CD14-positive monocyte (primary cell): ENCODE data around the gene CCL22. TPM values are rescaled to one million over a fixed set of nuclear protein-coding genes. Genes with fewer than 3 reads are reported as not detected.

Experiments
- DNase-seq, 3 donors: peaks; one replicate each; pipeline ENCODE4 v3.0.0-alpha.2; 2011 to 2022
- H2AFZ ChIP-seq: 2 replicates; pipeline ENCODE4 v1.6.0; 2012; ENCODE audit warnings: mild to moderate bottlenecking, low read depth, low read length, inconsistent platforms; ENCODE audit not compliant: insufficient read depth, poor library complexity, severe bottlenecking
- H3K27ac ChIP-seq, 2 donors: 1 replicate in 1 of 2; 2 replicates in 1 of 2; pipeline ENCODE4 v1.5.1; 2012 to 2013; ENCODE audit warnings: low read length in 2 of 2, control low read depth in 1 of 2, inconsistent platforms in 1 of 2, low read depth in 1 of 2, mild to moderate bottlenecking in 1 of 2
- H3K27me3 ChIP-seq, 2 donors: one replicate each; pipeline versions ENCODE4 v1.6.0 to v1.6.1; 2011 to 2013; ENCODE audit warnings: low read length in 2 of 2; ENCODE audit not compliant: control insufficient read depth in 2 of 2, insufficient read depth in 2 of 2
- H3K36me3 ChIP-seq, 2 donors: replicated peaks in 1 of 2; 1 replicate in 1 of 2; 2 replicates in 1 of 2; pipeline versions ENCODE4 v1.5.1 to v1.6.1; 2012 to 2013; ENCODE audit warnings: low read length in 2 of 2, control low read depth in 1 of 2, inconsistent platforms in 1 of 2, mild to moderate bottlenecking in 1 of 2; ENCODE audit not compliant: insufficient read depth in 2 of 2, control insufficient read depth in 1 of 2
- H3K4me1 ChIP-seq, 2 donors: 1 replicate in 1 of 2; 2 replicates in 1 of 2; pipeline versions ENCODE4 v1.5.1 to v1.6.1; 2012 to 2013; ENCODE audit warnings: low read length in 2 of 2, control low read depth in 1 of 2, inconsistent platforms in 1 of 2, mild to moderate bottlenecking in 1 of 2, moderate library complexity in 1 of 2; ENCODE audit not compliant: insufficient read depth in 2 of 2, control insufficient read depth in 1 of 2
- H3K4me2 ChIP-seq: replicated peaks from 2 replicates; pipeline ENCODE3; 2012; ENCODE audit warnings: low read length, moderate library complexity, mild to moderate bottlenecking; ENCODE audit not compliant: poor library complexity, severe bottlenecking; ENCODE audit errors: extremely low read depth
- H3K4me3 ChIP-seq, 3 experiments: fragments of 200-600 bp in 1 of 3; sonication (generic) in 1 of 3; replicated peaks in 1 of 3; 1 replicate in 2 of 3; 2 replicates in 1 of 3; pipeline ENCODE4 v1.5.1; 2011 to 2013; ENCODE audit warnings: low read length in 3 of 3, mild to moderate bottlenecking in 3 of 3, control low read depth in 2 of 3, low read depth in 2 of 3, inconsistent platforms in 1 of 3, moderate library complexity in 1 of 3
- H3K79me2 ChIP-seq: 2 replicates; pipeline ENCODE4 v1.6.0; 2012; ENCODE audit warnings: mild to moderate bottlenecking, control low read depth, inconsistent platforms, low read length, moderate library complexity; ENCODE audit not compliant: insufficient read depth
- H3K9ac ChIP-seq: 2 replicates; pipeline ENCODE4 v1.6.0; 2017; ENCODE audit warnings: low read length, mild to moderate bottlenecking; ENCODE audit not compliant: insufficient read depth, poor library complexity, severe bottlenecking
- H3K9me3 ChIP-seq, 2 donors: replicated peaks in 1 of 2; 1 replicate in 1 of 2; 2 replicates in 1 of 2; pipeline versions ENCODE4 v1.5.1 to v1.6.1; 2012 to 2013; ENCODE audit warnings: low read length in 2 of 2, control low read depth in 1 of 2; ENCODE audit not compliant: control insufficient read depth in 1 of 2, insufficient read depth in 1 of 2
- H4K20me1 ChIP-seq: 2 replicates; pipeline ENCODE4 v1.6.0; 2012; ENCODE audit warnings: mild to moderate bottlenecking, low read length, control low read depth, moderate library complexity; ENCODE audit not compliant: insufficient read depth
- H3K27ac Mint-ChIP-seq, 7 donors: one replicate each; pipeline ENCODE4 v1.8.0; 2020; ENCODE audit warnings: mild to moderate bottlenecking in 7 of 7, mixed read lengths in 7 of 7, moderate library complexity in 6 of 7, inconsistent platforms in 2 of 7
- H3K27me3 Mint-ChIP-seq, 3 donors: one replicate each; pipeline ENCODE4 v1.8.0; 2021 to 2022; ENCODE audit warnings: low read depth in 3 of 3, mild to moderate bottlenecking in 3 of 3, mixed read lengths in 3 of 3, moderate library complexity in 3 of 3, inconsistent platforms in 1 of 3
- H3K36me3 Mint-ChIP-seq, 2 donors: one replicate each; pipeline ENCODE4 v1.8.0; 2020; ENCODE audit warnings: mixed read lengths in 2 of 2, inconsistent platforms in 1 of 2, mild to moderate bottlenecking in 1 of 2
- H3K4me1 Mint-ChIP-seq: one replicate; pipeline ENCODE4 v1.8.0; 2020; ENCODE audit warnings: mild to moderate bottlenecking, mixed read lengths
- H3K4me3 Mint-ChIP-seq, 2 donors: one replicate each; pipeline ENCODE4 v1.8.0; 2020; ENCODE audit warnings: mild to moderate bottlenecking in 2 of 2, mixed read lengths in 2 of 2, moderate library complexity in 1 of 2
- H3K9me3 Mint-ChIP-seq, 7 donors: one replicate each; pipeline ENCODE4 v1.8.0; 2020 to 2022; ENCODE audit warnings: mixed read lengths in 7 of 7, mild to moderate bottlenecking in 6 of 7, moderate library complexity in 6 of 7, inconsistent platforms in 2 of 7
- WGBS: methylation state at CpG from one replicate; pipeline ENCODE4 v1.1.5; 2013; ENCODE audit warnings: missing lambda C conversion rate; ENCODE audit not compliant: insufficient coverage; 5-methylcytosine and 5-hydroxymethylcytosine counted together
- intact Hi-C, 2 donors: fragments of 100-400 bp; cut with micrococcal nuclease; formaldehyde crosslinking; loops; one replicate each; pipeline versions ENCODE4 v1.15.0 to v1.15.1; 2023
- polyA plus RNA-seq, 3 donors: library from polyadenylated mRNA; depleted of rRNA in 1 of 3; unstranded in 2 of 3; stranded (reverse) in 1 of 3; fragments of 300-500 nt in 2 of 3; fragments of >200 nt in 1 of 3; fragmentation: Illumina TruSeq in 2 of 3; gene quantifications; 1 replicate in 2 of 3; 2 replicates in 1 of 3; pipeline ENCODE4 v1.2.3, GENCODE V29; 2012 to 2021
- TF ChIP-seq, protein P1 (sequence below): fragments of 200-600 bp; IDR thresholded peaks from one replicate; pipeline ENCODE4 v1.8.0; 2022; ENCODE audit warnings: antibody characterized with exemption, mild to moderate bottlenecking

CCL22 gene
- polyA plus RNA-seq, 3 donors = 0.04 to 0.18 (median 0.15) TPM

DNA sequence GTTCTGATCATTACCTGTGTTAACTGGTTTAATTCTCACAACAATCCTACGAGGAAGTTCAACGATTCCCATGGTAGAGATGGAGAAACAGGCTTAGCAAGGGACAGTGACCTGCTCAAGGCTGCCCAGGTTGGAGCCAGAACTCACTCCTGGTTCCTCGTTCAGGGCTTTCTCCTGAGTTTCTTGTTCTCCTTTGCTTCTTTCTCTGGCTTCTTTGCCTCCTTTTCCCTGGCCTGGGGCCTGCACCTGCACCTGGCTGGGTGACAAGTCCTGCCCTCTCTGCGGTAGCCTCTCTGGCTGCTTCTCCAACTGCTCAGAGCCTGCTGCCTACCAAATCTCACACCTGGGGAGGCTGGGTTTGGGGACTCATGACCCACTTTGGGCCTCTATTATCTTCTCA, 2.8 kb downstream of the CCL22 start:
- Histone ChIP-seq H3K4me2 (no peak overlapping the region), H3K27me3 (no peaks in the 10 kb centered on the region), H3K36me3 (no peaks in the 10 kb centered on the region), H3K9ac (no peak overlapping the region), H4K20me1 (no peaks in the 10 kb centered on the region), H2AFZ (no peak overlapping the region), H3K9me3 (no peaks in the 10 kb centered on the region), H3K79me2 (no peaks in the 10 kb centered on the region), H3K4me1 (peaks cover 23 to 30% of the 10 kb centered on the region in 2 donors), H3K27ac (no peak overlapping the region), H3K4me3 (no peak overlapping the region)
- TF ChIP-seq, protein P1, sequence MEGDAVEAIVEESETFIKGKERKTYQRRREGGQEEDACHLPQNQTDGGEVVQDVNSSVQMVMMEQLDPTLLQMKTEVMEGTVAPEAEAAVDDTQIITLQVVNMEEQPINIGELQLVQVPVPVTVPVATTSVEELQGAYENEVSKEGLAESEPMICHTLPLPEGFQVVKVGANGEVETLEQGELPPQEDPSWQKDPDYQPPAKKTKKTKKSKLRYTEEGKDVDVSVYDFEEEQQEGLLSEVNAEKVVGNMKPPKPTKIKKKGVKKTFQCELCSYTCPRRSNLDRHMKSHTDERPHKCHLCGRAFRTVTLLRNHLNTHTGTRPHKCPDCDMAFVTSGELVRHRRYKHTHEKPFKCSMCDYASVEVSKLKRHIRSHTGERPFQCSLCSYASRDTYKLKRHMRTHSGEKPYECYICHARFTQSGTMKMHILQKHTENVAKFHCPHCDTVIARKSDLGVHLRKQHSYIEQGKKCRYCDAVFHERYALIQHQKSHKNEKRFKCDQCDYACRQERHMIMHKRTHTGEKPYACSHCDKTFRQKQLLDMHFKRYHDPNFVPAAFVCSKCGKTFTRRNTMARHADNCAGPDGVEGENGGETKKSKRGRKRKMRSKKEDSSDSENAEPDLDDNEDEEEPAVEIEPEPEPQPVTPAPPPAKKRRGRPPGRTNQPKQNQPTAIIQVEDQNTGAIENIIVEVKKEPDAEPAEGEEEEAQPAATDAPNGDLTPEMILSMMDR = no peak
- peaks cover 25% of the 10 kb centered on the region for H3K4me1 Mint-ChIP-seq
- H3K36me3 Mint-ChIP-seq = no peaks in the 10 kb centered on the region
- H3K4me3 Mint-ChIP-seq = no peak overlapping the region
- 91% methylated on average over 1 of the region's 4 CpGs for WGBS
- no peaks in the 10 kb centered on the region for H3K9me3 Mint-ChIP-seq
- intact Hi-C loops = no loop called here
- H3K27me3 Mint-ChIP-seq = peaks cover 9 to 24% (median 11%) of the 10 kb centered on the region in 3 donors
- DNase-seq = no peak
- no peak overlapping the region for H3K27ac Mint-ChIP-seq

DNA sequence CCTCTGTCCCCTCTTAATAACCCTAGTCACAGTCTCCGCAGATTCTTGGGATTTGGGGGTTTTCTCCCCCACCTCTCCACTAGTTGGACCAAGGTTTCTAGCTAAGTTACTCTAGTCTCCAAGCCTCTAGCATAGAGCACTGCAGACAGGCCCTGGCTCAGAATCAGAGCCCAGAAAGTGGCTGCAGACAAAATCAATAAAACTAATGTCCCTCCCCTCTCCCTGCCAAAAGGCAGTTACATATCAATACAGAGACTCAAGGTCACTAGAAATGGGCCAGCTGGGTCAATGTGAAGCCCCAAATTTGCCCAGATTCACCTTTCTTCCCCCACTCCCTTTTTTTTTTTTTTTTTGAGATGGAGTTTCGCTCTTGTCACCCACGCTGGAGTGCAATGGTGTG, 5.6 kb downstream of the CCL22 start:
- no peaks in the 10 kb centered on the region for H3K9me3 ChIP-seq
- TF ChIP-seq, protein P1 = no peak
- Mint-ChIP-seq H3K4me1 (peaks cover 10% of the 10 kb centered on the region), H3K4me3 (no peak overlapping the region), H3K27ac (peak overlapping the region in 3 of 7 donors; percentile 13 to 72 (median 64)), H3K27me3 (peaks cover 11 to 35% (median 12%) of the 10 kb centered on the region in 3 donors), H3K9me3 (no peaks in the 10 kb centered on the region), H3K36me3 (no peaks in the 10 kb centered on the region)
- H3K36me3 ChIP-seq = no peaks in the 10 kb centered on the region
- no peak overlapping the region for H3K4me2 ChIP-seq
- H3K9ac ChIP-seq = no peak overlapping the region
- H4K20me1 ChIP-seq = no peaks in the 10 kb centered on the region
- WGBS = no CpG with 5 or more reads among the region's 3 CpGs
- H3K27me3 ChIP-seq = no peaks in the 10 kb centered on the region
- H3K79me2 ChIP-seq = no peaks in the 10 kb centered on the region
- DNase-seq = no peak
- H3K4me1 ChIP-seq = peaks cover 10 to 18% of the 10 kb centered on the region in 2 donors
- H3K27ac ChIP-seq = no peak overlapping the region
- H2AFZ ChIP-seq = no peak overlapping the region
- intact Hi-C loops = no loop called here
- H3K4me3 ChIP-seq = no peak overlapping the region
